Spleen (tissue), 7 donors: Measurements from ENCODE around the gene AIG1.

Experiments
- POLR2A ChIP-seq, 3 donors: fragments of 450-650 bp; IDR thresholded peaks; one replicate each; pipeline ENCODE4 v1.5.1; 2017; ENCODE audit warnings: antibody characterized with exemption in 3 of 3, mild to moderate bottlenecking in 1 of 3
- POLR2AphosphoS5 ChIP-seq, 3 donors: sonication (generic); formaldehyde crosslinking; IDR thresholded peaks; one replicate each; pipeline ENCODE4 v1.5.1; 2017; ENCODE audit warnings: antibody characterized with exemption in 3 of 3
- TF ChIP-seq, protein P1 (sequence below), 11 experiments: fragments of 200-600 bp in 7 of 11; fragments of 450-650 bp in 4 of 11; sonication (generic) in 4 of 11; IDR thresholded peaks in 8 of 11; conservative IDR thresholded peaks in 3 of 11; 1 replicate in 7 of 11; 2 replicates in 4 of 11; pipeline versions ENCODE4 v1.4.0 to v1.8.0; 2016 to 2021; ENCODE audit warnings: antibody characterized with exemption in 11 of 11, inconsistent platforms in 4 of 11, mild to moderate bottlenecking in 1 of 11
- donor health status: DM: no; HTN: no; CAD: no; lungs with moderate emphysema.
- donor health status: DM: no; HTN: no; CAD: no.
- donor health status: DM: no; HTN: no; CAD: no.

DNA sequence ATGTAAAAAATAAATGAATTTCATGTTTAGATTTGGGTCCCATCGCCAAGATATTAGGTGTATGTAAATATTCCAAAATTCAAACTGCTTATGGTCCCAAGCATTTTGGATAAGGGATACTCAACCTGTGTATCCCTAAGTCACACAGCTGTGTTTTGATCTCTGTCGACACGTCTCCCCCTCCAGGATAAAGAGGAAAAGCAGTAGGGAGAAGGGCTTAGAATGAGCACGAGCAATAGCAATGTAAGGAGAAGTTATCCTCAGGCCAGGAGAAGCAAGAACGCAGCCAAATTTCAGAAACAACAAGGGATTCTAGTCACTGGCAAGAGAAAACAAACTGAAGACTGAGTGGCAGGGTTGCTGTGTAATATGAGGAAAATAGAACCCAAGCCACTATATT is 181.2 kb downstream of the AIG1 start:
- TF ChIP-seq, protein P1, sequence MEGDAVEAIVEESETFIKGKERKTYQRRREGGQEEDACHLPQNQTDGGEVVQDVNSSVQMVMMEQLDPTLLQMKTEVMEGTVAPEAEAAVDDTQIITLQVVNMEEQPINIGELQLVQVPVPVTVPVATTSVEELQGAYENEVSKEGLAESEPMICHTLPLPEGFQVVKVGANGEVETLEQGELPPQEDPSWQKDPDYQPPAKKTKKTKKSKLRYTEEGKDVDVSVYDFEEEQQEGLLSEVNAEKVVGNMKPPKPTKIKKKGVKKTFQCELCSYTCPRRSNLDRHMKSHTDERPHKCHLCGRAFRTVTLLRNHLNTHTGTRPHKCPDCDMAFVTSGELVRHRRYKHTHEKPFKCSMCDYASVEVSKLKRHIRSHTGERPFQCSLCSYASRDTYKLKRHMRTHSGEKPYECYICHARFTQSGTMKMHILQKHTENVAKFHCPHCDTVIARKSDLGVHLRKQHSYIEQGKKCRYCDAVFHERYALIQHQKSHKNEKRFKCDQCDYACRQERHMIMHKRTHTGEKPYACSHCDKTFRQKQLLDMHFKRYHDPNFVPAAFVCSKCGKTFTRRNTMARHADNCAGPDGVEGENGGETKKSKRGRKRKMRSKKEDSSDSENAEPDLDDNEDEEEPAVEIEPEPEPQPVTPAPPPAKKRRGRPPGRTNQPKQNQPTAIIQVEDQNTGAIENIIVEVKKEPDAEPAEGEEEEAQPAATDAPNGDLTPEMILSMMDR (IDR thresholded peaks at IDR 0.05 in 8 of 11, conservative IDR thresholded peaks at IDR 0.05 in 3 of 11) = no peak
- TF ChIP-seq POLR2AphosphoS5 (IDR thresholded peaks at IDR 0.05) (no peak), POLR2A (IDR thresholded peaks at IDR 0.05) (no peak)
